Activated T-cell treated with anti-CD3 and anti-CD28 coated beads for 24 hours (primary cell): Measurements from ENCODE around the gene WDR37.
"Not testable (repeated sequence)": the region's sequence is repeated elsewhere in the genome, so short reads cannot be mapped to it uniquely, and the experiment has no call there.

ENCODE experiments used
- DNase-seq: peaks from one replicate; pipeline ENCODE4 v3.0.0-alpha.2; 2020; ENCODE audit warnings: low read depth

WDR37 gene, protein sequence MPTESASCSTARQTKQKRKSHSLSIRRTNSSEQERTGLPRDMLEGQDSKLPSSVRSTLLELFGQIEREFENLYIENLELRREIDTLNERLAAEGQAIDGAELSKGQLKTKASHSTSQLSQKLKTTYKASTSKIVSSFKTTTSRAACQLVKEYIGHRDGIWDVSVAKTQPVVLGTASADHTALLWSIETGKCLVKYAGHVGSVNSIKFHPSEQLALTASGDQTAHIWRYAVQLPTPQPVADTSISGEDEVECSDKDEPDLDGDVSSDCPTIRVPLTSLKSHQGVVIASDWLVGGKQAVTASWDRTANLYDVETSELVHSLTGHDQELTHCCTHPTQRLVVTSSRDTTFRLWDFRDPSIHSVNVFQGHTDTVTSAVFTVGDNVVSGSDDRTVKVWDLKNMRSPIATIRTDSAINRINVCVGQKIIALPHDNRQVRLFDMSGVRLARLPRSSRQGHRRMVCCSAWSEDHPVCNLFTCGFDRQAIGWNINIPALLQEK

DNA sequence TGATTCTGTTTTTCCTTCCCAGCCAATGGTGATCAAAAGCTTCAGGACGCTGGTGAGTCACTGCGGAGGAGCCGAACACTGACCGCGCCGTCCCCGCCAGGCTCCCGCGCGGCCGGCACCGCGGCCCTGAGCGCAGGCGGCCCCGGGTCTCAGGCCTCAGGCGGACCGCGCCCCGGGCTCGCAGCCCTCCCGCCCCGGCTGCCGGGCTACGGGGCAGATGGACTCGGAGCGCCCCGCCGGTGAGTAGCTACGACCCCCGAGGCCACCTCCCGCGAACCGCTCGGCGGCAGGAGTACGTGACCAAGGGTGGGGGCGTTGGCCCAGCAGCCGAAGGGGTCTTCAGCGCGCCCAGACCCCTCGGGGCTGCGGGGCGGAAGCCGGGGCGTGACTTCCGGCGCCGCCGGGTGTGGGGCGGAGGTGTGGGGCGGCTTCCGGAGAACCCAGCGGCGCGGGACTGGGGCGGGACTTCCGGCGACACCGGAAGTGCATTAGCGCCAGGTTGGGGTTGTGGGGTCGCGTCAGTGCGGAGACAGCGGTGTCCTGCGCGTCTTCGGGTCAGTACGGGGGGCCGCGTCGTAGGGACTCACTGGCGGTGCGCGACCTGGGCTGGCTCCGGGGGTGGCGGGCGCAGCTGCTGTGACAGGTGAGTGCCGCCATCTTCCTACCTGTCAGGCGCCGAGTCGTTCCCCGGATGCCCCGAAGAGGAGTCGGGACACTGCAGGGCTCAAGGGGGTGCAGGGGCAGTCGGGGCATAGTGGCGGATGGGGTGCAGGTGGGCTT is at the start of gene WDR37:
TSS of gene WDR37 (plus strand) at position 60 of the 780 bp plus-strand sequence. CDS start 15,771 bp downstream, outside the sequence.
- DNase-seq, result peak; percentile 85

DNA sequence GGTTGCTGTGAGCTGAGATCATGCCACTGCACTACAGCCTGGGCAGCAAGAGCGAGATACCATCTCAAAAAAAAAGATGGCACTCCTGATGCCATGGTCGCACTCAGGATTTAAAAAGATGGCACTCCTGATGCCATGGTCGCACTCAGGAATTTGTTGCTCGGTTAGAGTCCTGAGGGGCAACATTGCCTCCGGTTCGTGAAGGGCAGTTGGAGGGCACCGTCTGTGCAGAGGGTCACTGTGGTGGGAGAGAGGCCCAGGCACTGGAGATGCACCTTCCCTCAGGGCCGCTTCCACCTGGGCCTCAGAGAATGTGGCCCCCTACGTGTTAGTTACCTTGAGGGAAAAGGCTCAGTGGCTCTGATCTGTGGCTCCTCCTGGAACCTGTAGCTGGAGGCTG is 49.6 kb upstream of the WDR37 start:
- no peak for DNase-seq

DNA sequence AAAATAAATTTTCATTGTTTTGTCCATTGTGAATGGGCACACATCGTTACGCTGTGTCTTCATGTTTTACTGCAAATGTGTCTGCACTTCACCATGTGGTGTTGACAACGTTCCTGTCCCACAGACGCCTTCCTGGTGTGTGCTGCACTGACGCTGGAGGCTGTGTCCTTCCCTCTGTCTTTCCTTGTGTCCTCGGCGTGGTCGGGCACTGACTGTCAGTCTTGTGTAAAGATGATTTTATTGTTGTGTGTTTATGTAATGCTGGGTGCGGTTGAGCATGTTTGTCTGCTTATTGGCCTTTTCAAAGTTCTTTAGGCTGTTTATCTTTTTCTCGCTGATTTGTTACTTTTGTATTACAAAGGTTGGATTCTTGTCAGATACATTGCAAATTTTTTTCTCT is 48.6 kb upstream of the WDR37 start:
- DNase-seq, result no peak

DNA sequence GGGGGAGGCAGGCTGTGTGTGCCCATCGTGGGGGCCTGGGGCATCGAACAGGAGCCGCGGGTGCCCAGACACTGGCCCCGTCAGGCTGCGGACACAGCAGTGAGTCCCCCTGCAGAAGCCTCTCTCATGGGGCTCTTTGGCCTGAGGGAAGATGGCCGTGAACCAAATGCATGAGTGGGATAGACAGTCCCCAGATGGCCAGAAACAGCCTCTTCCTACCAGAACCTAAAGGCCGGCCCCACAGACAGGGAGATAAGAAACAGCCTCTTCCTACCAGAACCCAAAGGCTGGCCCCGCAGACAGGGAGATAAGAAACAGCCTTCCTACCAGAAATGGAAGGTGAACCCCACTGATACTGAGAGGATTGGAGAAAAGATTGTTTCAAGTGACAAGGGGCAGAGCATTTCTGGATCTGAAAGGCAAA is 47.1 kb upstream of the WDR37 start:
- DNase-seq, result no peak

DNA sequence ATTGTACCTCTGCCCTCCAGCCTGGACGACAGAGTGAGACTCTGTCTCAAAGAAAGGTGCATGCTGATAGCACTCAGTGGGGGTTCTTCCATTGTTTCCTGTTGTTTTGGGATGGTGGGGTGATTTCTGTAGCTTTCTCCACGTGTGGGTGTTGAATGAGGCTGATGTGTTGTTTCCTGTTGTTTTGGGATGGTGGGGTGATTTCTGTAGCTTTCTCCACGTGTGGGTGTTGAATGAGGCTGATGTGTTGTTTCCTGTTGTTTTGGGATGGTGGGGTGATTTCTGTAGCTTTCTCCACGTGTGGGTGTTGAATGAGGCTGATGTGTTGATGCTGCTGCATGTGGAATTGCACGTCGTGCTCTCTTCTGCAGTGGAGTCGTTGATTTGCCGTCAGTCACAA is 46.2 kb upstream of the WDR37 start:
- not testable (repeated sequence) for DNase-seq

DNA sequence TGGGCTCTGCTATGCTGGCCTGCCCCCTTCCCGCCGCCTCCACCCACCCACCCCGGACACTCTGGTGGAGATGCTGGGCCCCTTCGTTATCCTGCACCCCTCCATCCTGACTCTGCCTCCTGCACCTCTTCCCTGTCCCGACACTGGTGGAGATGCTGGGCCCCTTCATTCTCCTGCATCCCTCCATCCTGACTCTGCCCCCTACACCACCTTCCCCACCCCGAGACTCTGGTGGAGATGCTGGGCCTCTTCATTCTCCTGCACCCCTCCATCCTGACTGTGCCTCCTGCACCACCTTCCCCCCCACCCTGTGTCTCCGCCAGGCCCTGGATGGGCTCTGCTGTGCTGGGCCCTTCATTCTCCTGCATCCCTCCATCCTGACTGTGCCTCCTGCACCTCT is 45.5 kb upstream of the WDR37 start:
- no peak for DNase-seq

DNA sequence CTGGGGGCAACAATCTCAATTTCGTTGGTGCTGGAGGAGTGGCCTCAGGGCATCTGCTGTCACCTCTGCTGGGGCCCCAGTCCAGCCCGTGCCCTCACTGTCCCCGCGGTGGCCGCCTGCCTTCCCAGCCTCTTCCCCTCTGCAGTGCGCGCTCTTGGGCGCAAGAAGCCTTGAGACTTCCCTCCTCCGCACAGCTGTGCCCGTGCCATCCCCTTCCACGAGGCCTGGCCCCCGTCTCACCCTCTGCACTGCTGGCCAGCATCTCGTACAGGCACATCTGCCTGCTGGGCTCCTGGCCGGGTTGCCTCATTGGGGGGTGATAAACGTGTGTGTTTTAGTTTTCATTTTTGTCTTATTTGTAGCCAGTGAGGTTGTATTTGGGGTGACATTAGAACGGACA is 44.5 kb upstream of the WDR37 start:
- no peak for DNase-seq

DNA sequence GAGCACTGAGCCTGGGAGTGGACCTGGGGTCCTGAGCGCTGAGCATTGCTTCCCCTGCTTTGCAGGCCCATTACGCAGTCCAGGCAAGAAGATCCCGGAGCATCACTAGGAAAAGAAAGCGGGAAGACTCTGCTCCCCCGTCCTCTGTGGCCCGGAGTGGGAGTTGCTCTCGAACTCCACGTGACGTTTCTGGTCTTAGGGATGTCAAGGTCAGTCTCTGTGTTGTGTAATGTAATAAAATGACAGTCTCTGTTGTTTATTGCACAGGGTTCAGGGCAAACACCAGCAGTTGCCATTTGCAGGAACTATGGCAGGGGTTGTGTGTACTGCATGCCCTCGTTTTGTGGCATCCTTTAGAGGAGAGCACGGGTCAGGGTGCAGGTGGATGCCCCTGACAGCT is 40.5 kb upstream of the WDR37 start:
- DNase-seq, result no peak

DNA sequence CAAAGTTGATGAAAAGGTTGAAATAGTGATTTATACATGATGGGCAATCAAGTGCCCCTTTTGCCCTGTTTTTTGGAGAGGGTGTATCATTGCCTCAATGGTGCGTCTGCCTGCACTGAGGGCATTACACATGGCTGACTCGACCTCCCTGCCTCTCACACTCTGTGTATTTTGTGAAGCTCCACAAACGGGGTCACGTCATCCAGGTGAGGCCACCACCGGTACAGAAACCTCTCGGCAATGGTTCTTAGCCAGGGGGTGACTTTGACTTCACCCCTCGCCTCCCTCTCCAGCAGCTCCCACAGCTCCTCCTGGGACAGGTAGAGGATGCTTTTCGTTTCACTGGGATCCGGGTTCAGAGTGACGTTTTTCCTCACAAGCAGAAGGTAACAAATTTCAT is 36.8 kb upstream of the WDR37 start:
- DNase-seq, result no peak

DNA sequence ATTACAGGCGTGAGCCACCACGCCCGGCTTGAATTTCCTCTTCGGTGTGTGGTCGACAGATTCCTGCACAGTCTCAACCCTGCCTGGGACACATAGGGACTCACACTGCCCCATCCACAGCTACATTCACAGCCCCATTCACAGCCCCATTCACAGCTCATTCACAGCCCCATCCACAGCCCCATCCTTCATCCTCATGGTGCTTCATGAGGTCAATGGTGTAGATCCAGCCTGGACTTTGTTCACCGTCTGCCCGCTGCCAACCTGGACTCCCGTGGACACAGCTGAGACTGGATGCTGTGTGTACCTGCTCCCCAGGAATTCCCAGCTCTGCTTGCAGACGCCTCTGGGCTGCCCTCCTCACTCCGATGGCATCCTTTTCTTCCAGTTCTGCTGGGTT is 35.7 kb upstream of the WDR37 start:
- no peak for DNase-seq

DNA sequence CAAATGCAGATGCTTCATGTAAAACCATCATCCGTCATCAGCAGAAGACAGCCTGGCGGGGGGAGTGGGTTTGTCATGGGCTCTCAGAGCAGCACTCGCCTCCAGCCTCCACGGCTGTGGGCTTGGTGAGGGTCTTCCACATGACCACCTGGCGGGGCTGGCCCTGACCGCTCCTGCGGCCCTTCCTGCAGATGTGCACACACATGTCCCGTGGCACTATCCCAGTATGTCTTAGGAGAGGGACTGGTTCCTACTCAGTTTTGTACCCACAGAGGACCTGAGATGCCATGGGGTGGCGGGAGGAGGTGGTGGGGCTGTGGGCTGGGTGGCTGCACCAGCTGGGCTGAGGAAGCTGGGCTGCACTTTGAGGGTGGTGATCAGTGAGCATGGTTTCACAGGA is 35.2 kb upstream of the WDR37 start:
- DNase-seq, result no peak

DNA sequence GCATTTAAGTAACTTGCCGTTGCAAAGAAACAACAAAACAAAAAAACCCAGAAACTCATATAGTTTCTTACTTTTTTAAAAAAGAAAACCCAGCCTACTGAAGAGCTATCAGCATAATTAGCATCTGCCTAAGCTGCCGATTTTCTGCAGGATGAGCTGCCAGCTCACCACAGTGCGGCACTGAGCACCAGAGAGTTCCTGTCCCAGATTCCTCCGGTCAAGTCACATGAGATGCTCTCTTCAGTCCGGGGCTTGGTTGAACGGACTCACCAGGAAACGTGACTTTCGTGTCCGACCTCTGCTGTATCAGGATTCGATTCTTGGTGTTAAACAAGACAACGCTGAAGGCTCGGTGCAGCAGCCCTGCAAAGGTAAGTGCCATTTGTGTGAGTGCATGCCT is 33.8 kb upstream of the WDR37 start:
- no peak for DNase-seq

DNA sequence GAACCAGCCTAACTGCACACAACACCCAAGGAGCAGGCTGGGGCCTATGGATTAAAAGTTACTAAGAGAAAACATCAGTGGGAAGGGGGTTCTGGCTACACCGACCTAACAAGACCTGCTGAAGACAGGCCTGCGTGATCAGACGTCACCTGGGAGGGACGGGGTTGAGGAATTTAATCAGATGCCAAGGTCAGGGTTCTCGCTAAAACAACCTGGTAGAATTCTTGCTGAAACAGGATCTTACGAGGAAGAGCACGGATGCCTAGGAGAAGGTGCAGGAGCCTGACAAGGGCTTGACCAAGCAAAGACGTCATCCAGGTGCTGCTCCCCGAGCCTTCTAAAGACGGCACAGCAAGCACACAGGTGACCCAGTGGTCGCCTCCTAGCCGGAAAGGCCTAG is 32.1 kb upstream of the WDR37 start:
- DNase-seq, result no peak

DNA sequence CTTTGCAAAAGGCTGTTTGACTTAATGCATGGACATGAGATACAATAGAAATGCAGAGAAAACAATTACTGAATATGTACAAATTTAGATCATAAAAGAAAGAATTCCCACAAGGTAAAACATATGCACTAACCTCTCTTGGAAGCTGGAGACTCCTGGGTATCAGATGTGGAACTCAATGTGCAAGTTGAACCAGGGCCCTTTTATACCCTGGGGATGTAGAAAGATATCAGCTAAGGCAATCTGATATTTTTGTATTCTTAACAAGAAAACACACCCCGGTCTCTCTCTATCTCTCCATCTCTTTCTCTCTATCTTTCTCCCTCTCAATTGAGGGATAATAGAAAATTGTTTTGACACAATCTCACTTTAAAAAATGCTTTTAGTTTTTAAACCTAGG is 30.5 kb upstream of the WDR37 start, which contains the start of gene IDI2:
TSS of gene IDI2 (minus strand) at position 177 of the 400 bp plus-strand sequence. CDS start 1,136 bp downstream, outside the sequence.
- DNase-seq, result no peak

DNA sequence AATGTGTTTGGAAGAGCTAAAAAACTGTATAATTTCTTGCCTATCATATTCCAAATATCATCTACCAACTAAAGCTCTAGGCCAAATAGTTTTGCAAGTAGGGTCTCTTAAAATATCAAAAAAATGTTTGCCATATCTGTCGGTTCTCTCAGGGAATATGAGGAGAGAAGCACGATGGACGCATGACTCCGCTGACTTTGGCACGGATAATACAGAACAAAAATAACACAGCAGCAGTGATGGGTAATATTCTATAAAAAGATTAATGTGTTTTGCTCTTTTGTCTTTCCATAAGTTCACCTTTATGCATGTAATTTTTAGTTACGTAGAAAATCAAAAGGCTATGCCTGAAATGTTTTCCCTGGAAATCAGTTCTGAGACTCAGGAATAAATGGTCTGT is 29.6 kb upstream of the WDR37 start:
- DNase-seq, result no peak

DNA sequence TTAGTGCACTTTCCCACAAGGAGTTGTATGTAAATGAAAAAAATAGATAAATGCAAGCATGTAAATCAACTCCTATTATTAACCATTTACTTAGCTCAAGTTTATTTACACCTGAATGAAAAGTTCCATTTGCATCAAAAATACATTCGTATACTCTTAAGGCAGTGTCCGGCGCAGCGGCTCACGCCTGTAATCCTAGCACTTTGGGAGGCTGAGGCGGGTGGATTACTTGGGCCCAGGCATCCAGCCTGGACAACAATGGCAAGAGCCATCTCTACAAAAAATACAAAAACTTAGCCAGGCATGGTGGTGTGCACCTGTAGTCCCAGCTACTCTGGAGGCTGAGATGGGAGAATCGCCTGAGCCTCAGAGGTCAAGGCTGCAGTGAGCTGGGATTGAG is 26.3 kb upstream of the WDR37 start:
- no peak for DNase-seq

DNA sequence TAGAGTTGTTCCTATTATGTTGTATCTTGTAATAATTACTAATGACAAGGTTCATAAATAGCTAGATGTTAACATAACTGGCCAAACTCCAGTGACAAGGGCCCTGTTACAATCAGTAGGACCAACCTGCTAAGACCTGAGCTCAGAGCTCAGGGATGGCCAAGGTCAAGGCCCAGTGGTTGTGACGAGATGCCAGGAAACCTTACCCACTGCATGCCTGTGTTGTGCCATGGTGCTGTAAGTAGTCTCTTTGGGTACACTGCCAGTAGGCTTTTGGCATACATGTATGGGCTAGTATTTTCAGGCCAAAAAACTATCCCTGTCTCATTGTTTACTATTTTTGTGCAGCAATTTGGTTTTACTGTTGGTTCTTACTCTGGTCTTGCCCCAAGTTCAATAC is 22.6 kb upstream of the WDR37 start:
- DNase-seq, result no peak

DNA sequence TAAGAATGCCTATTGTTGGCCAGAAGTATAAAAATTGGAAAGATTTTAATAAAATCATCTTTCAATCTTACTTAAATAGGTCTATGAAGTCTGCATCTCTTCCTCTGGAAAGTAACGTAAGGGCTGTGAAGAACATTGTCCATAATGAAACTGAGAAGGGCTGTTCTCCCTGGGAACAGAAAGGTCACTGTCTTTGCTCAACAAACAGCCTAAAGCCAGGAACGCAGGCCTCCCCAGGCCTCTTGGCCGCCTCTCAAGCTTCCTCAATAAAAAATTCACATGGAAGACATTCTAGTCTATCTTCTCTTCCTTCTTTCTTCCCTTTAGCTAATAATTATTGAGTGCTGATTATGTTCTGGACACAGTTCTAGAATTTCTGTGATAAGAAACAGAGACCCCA is 21.4 kb upstream of the WDR37 start:
- no peak for DNase-seq

DNA sequence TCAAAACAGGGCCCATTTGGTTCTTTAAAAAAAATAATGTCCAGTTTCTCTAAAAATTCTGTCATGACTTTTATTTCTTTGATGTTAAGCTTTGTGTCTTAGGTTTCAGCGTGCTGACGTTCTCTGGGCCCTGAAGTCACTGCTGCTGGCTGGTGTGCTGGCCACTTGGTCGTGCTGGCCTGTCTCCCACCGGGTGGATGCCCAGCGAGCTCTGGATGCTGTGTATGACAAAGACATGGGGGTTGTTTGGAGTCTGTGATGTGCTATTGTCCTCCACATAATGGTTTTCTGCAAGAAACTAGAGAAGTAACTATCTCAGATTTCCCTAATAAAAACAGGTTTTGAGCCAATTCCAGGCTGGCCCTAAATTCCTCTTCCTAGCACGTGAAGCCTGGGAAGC is 21.0 kb upstream of the WDR37 start:
- no peak for DNase-seq

DNA sequence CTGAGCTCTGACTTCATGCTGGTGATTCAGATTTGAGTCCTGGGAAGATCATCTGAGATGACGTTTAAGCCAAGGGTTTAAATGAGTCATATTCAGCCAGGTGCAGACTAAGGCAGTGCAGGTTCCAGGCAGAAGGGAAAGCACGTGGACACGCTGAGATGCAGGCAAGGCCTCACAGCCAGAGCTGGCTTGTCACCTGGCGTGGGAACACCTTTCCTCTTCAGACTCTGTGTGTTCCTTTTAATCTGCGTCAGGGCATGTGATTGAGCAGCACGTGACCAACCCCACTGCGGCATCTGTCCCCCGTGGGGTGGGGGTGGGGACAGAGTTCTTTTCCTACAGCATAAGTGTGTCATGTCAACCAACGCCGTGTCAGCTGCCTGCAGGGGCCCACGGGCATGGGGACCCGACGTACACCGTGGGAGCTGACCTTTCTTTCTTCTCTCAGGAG is 19.8 kb upstream of the WDR37 start:
- DNase-seq, result no peak

DNA sequence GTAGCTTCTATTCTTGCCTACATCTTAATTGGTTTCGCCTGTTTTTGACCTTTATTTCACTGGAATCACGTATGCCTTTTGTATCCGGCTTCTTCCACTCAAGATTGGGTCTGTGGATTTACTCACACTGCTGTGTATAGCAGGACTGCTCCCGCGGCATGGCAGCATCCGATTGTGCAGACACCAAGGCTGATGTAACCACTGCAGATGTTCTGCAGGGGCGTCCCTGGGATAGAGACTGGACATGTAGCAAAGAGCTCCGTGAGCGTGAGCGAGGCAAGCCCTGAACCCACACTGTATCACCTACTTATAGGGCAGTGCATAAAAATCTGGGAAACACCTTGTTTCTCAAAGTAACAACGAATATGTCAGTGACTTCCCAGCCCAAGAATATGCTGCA is 19.1 kb upstream of the WDR37 start:
- no peak for DNase-seq

DNA sequence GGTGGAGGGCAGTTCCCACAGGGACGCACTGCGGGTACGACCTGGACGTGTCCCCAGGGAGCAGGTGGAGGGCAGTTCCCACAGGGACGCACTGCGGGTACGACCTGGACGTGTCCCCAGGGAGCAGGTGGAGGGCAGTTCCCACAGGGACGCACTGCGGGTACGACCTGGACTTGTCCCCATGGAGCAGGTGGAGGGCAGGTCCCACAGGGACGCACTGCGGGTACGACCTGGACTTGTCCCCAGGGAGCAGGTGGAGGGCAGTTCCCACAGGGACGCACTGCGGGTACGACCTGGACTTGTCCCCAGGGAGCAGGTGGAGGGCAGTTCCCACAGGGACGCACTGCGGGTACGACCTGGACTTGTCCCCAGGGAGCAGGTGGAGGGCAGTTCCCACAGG is 17.4 kb upstream of the WDR37 start:
- DNase-seq, result not testable (repeated sequence)

DNA sequence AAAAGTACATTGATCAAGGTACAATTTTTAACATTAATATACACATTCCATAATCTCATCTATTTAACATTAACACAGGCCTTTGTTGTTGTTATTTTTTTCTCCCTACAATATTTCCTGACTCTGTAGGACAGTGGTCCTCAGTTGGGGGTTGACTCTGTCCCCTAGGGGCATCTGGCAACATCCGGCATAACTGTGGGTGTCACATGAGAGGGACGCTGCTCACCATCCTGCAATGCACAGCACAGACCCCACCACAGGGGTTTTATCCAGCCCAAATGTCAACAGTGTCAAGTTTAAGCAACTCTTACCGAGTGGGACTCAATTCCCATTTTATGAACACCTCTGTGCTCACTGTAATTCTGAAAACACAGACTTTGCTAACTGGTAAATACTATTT is 16.1 kb upstream of the WDR37 start:
- DNase-seq, result no peak
